ENCODE results near the gene NADSYN1.

DNA sequence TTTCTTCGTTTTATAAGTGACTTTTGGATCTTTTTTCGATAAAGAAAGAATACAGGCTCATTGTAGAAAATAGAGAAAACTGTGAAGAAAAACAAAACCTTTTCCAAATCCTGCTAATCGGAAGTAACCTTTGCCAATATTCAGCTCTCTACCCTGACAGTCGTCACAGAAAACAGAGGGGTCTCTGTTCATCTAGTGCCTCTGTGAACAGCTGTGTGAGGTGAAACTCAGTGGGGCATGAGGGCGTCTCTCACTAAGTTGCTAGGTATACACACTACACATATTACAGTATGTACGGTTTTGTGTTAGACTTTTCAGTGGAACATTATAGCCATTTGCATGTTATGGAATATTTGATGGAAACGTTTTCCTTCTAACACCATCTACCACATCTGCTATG lies 44.2 kb upstream of the NADSYN1 start:
- TF ChIP-seq, protein P1, sequence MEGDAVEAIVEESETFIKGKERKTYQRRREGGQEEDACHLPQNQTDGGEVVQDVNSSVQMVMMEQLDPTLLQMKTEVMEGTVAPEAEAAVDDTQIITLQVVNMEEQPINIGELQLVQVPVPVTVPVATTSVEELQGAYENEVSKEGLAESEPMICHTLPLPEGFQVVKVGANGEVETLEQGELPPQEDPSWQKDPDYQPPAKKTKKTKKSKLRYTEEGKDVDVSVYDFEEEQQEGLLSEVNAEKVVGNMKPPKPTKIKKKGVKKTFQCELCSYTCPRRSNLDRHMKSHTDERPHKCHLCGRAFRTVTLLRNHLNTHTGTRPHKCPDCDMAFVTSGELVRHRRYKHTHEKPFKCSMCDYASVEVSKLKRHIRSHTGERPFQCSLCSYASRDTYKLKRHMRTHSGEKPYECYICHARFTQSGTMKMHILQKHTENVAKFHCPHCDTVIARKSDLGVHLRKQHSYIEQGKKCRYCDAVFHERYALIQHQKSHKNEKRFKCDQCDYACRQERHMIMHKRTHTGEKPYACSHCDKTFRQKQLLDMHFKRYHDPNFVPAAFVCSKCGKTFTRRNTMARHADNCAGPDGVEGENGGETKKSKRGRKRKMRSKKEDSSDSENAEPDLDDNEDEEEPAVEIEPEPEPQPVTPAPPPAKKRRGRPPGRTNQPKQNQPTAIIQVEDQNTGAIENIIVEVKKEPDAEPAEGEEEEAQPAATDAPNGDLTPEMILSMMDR (IDR thresholded peaks at IDR 0.05), result no peak
- TF ChIP-seq POLR2A (IDR thresholded peaks at IDR 0.05), result no peak
